ENCODE data around the gene CCR9.
"Not testable (repeated sequence)": the region's sequence is repeated elsewhere in the genome, so short reads cannot be mapped to it uniquely, and the experiment has no call there.

The CCR9 gene

DNA sequence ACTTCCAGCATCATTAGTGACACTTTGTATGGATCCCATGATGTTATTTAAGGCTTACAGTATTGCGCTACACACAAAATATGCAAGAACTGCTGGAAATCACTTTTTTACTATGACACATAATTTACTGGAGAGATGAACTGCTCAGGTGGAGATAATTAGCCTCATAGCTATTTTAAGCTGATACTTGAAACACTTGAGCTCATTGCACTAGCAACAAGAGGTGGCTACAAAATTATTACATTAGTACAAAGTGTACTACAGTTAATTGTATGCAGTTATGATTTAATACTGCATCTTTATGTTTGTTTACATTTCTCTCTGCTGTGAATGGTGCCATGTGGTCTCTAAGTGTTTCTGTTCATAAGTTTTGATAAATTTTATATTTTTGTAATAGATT lies 38.0 kb upstream of the CCR9 start:
- no peak for DNase-seq (ENCODE audit: low spot score)
- Histone ChIP-seq H3K27ac (no peak overlapping the region), H3K4me3 (no peak overlapping the region)
- TF ChIP-seq, protein P1, sequence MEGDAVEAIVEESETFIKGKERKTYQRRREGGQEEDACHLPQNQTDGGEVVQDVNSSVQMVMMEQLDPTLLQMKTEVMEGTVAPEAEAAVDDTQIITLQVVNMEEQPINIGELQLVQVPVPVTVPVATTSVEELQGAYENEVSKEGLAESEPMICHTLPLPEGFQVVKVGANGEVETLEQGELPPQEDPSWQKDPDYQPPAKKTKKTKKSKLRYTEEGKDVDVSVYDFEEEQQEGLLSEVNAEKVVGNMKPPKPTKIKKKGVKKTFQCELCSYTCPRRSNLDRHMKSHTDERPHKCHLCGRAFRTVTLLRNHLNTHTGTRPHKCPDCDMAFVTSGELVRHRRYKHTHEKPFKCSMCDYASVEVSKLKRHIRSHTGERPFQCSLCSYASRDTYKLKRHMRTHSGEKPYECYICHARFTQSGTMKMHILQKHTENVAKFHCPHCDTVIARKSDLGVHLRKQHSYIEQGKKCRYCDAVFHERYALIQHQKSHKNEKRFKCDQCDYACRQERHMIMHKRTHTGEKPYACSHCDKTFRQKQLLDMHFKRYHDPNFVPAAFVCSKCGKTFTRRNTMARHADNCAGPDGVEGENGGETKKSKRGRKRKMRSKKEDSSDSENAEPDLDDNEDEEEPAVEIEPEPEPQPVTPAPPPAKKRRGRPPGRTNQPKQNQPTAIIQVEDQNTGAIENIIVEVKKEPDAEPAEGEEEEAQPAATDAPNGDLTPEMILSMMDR (IDR thresholded peaks at IDR 0.05) = no peak

DNA sequence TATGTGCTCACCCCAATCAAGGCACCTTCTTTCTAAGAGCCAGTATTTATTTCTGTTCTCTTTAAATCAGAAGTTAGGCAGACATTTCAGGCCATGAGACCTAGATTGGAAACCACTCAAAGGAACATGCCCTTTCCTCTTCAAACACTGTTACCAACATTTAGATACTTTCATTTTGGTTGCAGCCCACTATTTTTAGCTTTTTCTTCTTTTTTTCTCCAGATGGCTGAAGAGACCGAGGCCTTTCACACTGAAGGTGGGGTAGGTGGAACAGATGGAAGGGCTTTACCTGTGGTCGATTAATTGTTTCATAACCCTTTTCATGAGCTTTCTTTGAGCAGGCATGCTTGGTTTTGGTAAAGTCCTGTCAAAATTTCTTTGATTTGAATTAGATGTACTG lies 33.5 kb upstream of the CCR9 start:
- DNase-seq (ENCODE audit: low spot score) = no peak
- TF ChIP-seq, protein P1 (IDR thresholded peaks at IDR 0.05) = no peak
- Histone ChIP-seq H3K4me3 (no peak overlapping the region), H3K27ac (no peak overlapping the region)

DNA sequence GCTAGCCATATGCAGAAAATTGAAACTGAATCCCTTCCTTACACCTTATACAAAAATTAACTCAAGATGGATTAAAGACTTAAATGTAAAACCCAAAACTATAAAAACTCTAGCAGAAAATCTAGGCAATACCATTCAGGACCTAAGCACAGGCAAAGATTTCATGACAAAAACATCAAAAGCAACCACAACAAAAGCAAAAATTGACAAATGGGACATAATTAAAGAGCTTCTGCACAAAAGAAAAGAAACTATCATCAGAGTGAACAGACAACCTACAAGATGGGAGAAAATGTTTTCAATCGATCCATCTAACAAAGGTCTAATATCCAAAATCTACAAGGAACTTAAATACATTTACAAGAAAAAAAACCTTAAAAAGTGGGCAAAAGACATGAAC lies 30.0 kb upstream of the CCR9 start:
- H3K4me3 ChIP-seq; DNase-seq (ENCODE audit: low spot score); H3K27ac ChIP-seq: not testable (repeated sequence)

DNA sequence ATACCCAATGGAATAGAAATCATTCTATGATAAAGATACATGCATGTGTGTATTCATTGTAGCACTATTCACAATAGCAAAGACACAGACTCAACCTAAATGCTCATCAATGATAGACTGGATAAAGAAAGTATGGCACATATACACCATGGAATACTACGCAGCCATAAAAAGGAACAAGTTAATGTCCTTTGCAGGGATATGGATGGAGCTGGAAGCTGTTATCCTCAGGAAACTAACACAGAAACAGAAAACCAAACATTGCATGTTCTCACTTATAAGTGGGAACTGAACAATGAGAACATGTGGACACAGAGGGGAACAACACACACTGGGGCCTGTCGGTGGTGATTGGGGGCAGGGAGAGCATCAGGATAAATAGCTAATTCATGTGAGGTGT lies 29.3 kb upstream of the CCR9 start:
- H3K4me3 ChIP-seq; H3K27ac ChIP-seq; DNase-seq (ENCODE audit: low spot score): not testable (repeated sequence)

- Histone ChIP-seq H3K27ac (no peak overlapping the region), H3K4me3 (no peak overlapping the region)
- TF ChIP-seq, protein P1 (IDR thresholded peaks at IDR 0.05) = no peak
- DNase-seq (ENCODE audit: low spot score) = no peak
Measured at GRCh38 chr3:45858809-45859543, 27.4 kb upstream of the CCR9 start.

GRCh38 chr3:45860481-45860880 lies 25.9 kb upstream of the CCR9 start:
- TF ChIP-seq, protein P1 (IDR thresholded peaks at IDR 0.05) = no peak
- Histone ChIP-seq H3K27ac (no peak overlapping the region), H3K4me3 (no peak overlapping the region)
- DNase-seq (ENCODE audit: low spot score) = no peak

- no peak for DNase-seq (ENCODE audit: low spot score)
- H3K27ac ChIP-seq = no peak overlapping the region
- TF ChIP-seq, protein P1 (IDR thresholded peaks at IDR 0.05) = no peak
Measured at GRCh38 chr3:45861043-45861719, 25.2 kb upstream of the CCR9 start.

More at GRCh38 chr3:45861043-45861719, 25.2 kb upstream of the CCR9 start:
- H3K4me3 ChIP-seq = no peak overlapping the region

Measured in coronary artery (tissue), 2 donors.